NCI-H345 treated with DMSO at 0.1 percent for 48 hours (cell line): ENCODE results near the gene CHN2.

Source experiments
- DNase-seq: peaks from one replicate; lab custom pipeline; 2025; ENCODE audit not compliant: unreplicated experiment; lab: John Stamatoyannopoulos, UW

Gene CHN2

DNA sequence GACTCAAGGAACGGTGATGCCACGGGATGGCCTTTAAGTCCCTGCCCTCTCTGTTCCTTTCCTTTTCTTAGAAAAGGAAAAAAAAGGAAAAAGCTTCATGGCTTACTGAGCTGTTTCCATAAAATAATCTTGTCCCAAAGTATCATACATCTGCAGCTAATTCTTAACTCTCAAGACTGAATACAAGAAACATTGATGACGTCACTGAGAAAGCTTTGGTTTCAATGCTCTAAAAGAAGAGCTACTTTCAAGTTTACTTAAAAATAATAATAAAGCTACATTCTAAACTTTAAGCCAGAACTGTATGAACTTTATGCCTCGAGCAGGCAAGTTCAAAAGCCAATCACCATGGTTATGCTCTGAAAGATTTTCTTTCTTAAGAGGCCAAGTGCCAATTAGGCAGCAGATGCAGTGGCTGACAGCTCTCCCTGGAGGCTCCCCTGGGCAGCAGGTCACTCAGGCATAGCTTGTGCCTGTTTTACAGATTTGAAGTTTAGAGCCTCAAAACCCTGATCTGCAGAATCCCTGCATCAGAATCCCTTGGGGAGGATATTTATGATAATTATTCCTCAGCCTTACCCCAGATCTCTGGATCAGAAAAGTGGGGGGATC lies 165.0 kb downstream of the CHN2 start:
- no peak for DNase-seq

DNA sequence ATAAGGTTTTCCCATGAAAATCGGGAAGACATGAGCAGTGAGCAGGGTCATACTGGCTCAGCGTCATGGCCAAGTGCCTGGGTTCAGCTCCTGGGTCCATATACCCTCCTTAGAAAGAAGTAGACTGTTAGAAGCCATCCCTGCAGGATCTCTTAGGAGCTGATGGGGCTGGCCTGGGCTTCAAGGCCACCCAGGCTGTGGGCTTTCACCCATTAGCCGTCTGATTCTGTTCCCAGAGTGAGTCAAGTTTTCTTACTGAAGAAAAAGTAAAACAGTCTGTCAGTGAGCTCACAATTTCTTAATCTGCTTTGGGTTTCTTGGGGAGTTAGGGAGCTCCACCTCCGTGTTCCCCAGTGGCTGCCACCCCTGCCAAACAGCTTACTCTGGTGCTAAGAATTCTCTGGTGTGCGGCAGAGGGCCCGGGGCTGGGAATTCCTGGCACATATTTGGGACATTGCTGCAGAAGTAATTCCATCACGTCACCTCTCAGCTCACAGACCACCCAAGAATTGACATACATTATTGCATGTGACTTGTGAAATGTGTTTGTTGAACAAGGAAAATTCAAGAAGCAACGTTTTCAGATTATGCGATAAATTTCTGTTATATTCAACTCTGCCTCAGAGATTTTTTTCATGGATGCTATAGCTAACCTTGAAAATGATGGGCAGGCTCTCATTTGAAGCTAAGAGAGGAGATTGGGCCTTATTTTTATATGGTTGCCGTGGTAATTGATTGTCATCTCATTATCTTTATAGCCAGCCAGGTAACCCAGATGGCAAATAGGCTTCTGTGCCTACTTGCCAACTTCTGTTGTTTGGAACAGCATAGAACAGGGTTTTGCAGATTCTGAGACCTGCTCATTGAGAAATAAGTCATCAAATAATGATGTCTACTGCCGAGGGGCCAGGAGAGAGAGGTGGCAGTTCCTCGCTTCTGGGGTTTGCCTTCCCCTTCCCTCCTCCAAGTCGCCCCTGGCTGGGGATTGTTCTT lies 166.4 kb downstream of the CHN2 start:
- DNase-seq = no peak

GRCh38 chr7:29362380-29362779 lies 167.8 kb downstream of the CHN2 start:
- no peak for DNase-seq

- no peak for DNase-seq
Measured at GRCh38 chr7:29363636-29364425, 169.3 kb downstream of the CHN2 start.

DNA sequence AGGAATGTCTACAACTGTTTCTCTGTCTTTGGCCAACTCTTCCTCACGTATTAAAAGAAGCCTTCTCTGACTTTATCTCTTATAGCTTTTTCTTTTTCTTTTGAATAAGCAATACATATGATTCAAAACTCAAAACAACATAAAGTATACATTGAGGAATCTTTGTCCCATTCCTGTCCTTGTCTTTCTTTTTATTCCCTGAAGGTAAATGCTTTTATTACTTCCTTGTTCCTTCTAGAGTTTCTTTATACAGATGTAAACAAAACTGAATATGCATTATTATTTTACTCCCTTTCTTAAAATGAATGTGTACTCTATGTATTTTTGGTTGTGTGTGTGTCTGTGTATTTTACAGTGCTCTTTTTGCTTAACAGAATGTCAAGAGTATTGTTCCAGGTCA lies 170.1 kb downstream of the CHN2 start:
- DNase-seq = no peak

DNA sequence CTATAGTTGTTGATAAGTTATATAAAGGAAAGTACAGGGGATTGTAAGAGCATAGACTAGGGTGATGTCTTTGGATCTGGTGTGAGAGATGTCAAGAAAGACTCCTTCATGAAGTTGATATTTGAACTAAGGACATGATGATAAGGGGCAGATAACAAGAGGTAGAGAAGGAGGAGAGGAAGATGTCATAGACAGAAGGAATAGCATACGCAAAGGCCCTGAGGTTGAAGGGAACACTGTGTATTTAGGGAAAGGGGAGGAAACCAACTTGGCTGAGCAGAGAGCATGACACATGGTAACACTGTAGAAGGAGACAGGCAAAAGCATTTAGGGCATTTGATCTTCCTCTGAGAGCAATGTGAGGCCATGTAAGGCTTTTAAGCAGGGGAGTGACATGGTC lies 170.8 kb downstream of the CHN2 start:
- DNase-seq = no peak

GRCh38 chr7:29367784-29368183 lies 173.2 kb downstream of the CHN2 start:
- no peak for DNase-seq

- DNase-seq = no peak
Measured at GRCh38 chr7:29369909-29370488, 175.4 kb downstream of the CHN2 start.

- DNase-seq = no peak
Measured at GRCh38 chr7:29370531-29371314, 176.1 kb downstream of the CHN2 start.

- DNase-seq = no peak
Measured at GRCh38 chr7:29371472-29371871, 176.9 kb downstream of the CHN2 start.

DNA sequence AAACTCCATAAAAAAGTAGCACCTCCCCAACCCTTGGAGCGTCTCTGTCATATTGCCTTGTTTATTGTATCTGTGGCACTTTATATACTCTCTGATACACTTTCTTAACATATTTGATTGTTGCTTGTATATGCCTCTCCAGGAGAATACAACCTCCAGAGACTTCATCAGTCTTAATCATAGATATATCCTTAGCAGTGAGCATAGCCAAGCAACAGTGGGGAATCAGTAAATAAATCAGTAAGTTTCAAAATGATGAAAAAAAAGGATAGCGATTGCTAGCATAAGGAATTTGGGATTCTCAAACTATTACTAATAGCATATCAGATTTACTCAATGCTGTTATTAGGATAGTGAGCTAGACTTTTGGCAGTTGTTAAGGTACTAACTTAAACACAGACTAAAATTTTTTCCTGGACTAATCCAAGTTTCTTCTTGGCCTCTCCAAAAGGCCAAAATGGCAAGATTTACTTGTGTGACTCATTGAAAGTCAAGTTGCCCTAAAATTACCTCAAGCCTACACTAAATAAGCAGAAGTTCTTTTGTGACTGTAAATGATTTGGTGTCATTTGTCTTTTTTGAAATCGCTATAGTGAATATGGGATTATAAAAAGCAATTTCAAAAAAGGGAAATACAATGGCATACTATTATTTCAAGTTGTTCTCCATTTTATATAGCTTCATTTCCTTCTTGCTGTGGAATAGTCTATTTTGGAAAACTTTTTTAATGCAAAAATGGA lies 177.9 kb downstream of the CHN2 start:
- no peak for DNase-seq

DNA sequence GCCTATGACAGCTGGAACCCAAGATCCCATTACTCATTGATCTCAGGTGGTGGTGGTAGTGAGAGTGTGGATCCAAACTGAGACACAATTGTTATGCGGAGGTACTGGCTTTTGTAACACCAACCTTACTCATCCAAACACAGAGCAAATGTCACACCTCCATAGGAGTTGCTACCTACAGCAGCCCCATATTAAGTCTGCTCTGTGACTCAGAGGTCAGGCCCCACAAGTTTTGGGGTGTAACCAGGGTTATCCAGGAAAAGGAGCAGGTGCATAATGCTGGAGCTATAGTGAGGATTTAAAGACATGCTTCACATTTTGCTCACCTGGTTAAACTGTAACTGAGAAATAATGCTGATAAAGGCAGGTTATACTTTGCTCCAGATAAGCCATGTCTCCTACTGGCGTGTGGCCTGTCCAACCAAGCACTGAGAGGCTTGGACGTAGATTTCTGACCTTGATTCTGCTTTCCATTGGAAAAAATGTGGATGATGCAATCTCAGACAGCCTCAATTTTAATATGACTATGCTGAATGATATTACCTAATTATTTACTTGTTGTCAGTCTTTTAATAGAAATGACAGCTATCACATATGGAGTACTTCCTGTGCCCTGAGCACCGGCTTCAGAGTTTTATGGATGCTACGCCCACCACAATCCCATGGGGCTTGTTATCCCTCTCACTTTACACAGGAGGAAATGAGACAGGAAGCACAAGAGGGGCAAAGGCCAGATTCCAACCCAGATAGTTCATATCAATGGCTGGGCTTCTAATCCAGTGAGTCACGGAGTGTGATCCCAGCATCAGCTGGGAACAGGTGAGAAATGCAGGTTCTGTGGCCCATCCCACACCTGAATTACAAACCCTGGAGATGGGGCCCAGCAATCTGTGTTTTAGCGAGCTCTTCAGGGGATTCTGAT lies 181.3 kb downstream of the CHN2 start:
- no peak for DNase-seq

DNA sequence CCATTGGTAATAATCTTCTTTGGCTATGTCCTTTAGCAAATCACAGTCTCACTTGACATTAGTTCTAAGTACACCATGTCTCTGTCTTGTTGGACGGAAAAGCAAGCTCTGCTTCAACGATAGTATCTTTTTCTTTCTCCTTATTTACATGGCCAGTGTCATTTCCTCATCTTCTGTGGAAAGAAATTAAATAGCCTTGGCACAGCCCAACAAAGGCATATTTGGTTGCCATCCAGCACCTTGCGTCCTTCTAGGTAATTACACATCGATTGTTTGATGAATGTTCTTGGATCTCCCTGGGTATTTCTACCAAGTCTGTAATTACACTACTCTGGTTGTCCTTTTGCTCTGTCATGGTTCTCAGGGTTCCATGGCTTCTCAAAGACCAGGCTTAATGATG lies 183.1 kb downstream of the CHN2 start:
- DNase-seq = no peak

DNA sequence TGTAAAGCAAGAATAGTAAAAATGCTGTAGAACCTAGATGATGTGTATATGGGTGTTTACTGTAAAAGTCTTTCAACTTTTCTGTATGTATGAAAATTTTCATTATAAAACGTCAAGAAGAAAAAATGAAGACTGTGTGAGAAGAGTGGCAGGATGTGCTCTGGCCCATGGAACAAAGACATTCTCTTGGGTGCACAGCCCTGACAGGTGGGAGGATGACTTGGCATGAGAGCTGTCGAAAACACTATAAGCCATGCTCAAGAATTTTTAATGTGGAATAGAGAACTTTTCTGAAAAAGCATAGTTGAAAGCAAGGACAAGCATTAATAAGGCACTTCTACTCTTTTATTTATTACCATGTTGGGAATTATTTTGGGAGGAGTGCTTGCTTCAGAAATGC lies 185.0 kb downstream of the CHN2 start:
- DNase-seq = no peak

- DNase-seq = no peak
Measured at GRCh38 chr7:29381206-29382094, 186.9 kb downstream of the CHN2 start.

DNA sequence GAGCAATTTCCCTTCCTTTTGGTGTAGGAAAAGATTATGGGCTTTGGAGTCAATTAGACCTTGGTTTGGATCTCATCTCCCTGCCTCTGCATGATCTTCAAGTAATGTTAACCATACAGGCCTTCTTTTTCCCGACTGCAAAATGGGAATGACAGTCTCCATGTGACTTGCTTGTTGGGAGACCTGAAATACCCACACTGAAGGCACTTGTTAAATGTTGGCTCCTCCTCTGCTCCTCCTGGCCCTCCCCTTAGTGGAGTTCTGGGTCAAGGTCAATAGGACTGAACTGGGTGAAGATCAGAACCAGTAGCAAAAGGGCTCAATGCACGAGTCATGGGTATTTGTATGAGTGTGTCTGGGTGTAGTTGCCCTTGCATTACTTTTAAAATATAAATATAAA lies 189.7 kb downstream of the CHN2 start:
- DNase-seq = no peak

GRCh38 chr7:29385214-29385814 lies 190.7 kb downstream of the CHN2 start:
- DNase-seq = no peak
